ENCODE measurements around the gene TMC2.

The TMC2 gene

DNA sequence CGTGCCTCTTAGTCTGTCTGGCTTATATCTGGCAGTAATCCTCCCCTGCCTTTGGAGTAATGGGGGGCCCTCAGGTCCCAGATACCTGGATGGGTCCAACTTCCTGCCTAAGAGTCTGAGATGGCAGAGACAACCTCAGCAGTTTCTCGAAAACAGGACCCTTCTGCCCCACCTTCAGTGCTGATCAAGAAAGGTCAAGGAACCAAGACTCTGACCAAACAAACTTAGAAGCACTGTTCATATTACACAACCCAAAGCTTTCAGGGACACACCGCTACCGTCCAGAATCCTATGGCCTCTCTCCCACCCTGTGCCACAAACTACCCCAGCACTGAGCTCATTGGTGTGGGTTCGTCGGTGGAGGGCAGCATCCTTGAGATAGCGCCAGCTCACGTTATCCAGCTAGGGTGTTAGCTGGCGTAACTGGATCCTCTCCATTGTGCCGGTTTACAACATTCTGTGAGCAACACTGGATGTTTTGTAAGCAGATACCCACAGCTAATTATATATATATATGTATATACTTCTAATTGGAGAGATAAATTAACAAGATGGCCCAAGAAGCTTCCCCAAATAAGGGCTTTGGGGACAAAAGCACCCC is 7.6 kb upstream of the TMC2 start:
- no peak for DNase-seq (ENCODE audit: low read depth)
- H3K4me3 ChIP-seq (replicated peaks; ENCODE audit: low read depth, low read length) = no peak overlapping the region
- TF ChIP-seq, protein P1, sequence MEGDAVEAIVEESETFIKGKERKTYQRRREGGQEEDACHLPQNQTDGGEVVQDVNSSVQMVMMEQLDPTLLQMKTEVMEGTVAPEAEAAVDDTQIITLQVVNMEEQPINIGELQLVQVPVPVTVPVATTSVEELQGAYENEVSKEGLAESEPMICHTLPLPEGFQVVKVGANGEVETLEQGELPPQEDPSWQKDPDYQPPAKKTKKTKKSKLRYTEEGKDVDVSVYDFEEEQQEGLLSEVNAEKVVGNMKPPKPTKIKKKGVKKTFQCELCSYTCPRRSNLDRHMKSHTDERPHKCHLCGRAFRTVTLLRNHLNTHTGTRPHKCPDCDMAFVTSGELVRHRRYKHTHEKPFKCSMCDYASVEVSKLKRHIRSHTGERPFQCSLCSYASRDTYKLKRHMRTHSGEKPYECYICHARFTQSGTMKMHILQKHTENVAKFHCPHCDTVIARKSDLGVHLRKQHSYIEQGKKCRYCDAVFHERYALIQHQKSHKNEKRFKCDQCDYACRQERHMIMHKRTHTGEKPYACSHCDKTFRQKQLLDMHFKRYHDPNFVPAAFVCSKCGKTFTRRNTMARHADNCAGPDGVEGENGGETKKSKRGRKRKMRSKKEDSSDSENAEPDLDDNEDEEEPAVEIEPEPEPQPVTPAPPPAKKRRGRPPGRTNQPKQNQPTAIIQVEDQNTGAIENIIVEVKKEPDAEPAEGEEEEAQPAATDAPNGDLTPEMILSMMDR (IDR thresholded peaks at IDR 0.05; ENCODE audit: low read length, missing control alignments) = no peak

DNA sequence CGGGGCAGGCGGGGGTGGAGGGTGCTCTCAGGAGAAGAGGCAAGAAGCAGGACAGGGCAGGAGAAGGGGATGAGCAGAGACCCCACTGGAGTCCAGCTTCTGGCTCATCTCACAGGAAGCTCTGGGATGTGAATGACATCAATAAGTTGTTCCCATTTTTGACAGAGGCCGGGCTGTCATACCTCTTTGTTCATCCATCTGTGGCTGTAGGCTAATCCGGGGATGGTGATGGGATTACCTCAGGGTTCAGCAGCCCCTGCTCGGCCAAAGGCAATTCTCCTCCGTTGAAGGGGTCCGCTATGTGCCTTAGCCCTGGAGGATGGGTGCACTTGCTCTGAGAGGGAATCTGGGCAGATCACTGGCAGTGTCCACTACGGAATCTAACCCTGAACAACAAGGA is 3.3 kb upstream of the TMC2 start:
- no peak for DNase-seq (ENCODE audit: low read depth)
- no peak overlapping the region for H3K4me3 ChIP-seq (replicated peaks; ENCODE audit: low read depth, low read length)
- TF ChIP-seq, protein P1 (IDR thresholded peaks at IDR 0.05; ENCODE audit: low read length, missing control alignments) = no peak

DNA sequence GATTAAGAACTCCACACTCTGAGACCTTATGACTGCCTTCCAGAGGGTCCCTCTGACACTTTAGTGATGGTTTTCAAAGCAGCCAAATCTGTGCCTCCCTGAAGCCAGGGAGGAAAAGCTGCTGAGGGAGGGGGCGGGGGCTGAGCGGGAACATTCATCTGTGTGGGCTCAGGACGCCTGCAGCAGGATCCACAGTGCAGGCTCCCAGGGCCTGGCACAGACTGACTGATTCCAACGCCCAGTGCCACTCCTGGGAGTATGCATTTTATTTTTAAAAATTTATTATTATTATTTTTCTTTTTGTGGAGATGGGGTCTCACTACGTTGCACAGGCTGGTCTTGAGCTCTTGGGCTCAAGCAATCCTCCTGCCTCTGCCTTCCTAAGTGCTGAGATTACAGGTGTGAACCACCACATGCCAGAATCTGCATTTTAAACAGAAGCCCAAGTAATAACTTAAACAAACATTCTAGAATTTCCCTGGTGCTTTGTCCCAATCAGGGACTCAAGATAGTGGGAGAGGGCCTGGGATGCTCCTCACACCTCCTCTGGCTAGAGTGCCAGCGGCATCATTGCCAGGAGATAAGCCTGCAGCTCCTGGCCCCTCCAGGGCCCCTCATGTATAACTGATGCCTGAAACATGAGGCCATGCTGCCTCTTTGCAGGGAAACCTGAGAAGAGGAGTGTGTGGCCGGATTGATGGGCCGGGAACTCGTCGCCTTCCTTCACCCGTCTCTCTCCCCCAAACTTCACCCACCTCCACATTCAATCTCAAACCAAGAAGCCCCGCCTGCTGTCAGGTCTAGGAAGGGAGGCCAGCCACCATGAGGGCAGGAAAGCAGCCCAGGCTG is 438 bp upstream of the TMC2 start:
- TF ChIP-seq, protein P1 (IDR thresholded peaks at IDR 0.05; ENCODE audit: low read length, missing control alignments) = no peak
- no peak for DNase-seq (ENCODE audit: low read depth)
- no peak overlapping the region for H3K4me3 ChIP-seq (replicated peaks; ENCODE audit: low read depth, low read length)

DNA sequence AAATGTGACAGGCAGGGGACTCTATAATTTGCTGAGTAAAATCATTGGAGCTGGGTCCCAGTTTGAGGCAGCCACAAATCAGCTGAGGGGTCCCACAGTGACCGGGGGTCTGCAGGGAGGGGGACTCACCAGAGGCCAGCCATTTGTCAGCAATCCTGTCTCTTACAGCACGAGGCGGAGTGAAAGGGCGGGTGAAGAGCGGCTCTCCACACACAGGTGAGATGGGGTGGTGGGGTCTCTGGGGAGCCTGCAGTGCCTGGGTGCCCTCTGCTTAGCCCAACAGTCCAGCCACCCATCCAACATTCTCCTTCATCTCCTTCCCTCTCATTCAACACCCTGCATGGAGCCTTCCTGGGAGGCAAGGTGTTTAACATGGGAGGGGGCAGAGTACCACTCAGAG is 728 bp downstream of the TMC2 start:
- no peak for DNase-seq (ENCODE audit: low read depth)
- no peak overlapping the region for H3K4me3 ChIP-seq (replicated peaks; ENCODE audit: low read depth, low read length)
- TF ChIP-seq, protein P1 (IDR thresholded peaks at IDR 0.05; ENCODE audit: low read length, missing control alignments) = no peak

DNA sequence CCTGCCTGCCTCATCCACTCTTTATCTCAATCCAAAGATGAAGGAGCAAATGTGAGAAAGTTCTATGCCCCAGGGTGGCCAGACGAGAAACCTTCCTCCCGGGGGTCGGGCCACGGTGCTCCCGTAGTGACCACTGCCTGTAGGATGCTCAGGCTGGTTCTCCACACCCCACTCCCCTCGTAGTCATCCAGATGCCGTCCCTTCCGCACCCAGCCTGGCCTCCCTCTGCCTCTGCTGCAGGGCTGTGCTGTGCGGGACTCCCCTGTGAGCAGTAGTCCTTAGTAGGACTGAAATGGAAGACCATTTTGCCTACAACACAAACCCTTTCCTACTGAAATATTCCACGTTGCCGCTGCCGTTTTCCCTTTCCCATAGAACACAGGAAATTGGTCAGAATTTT is 2.0 kb downstream of the TMC2 start:
- H3K4me3 ChIP-seq (replicated peaks; ENCODE audit: low read depth, low read length) = no peak overlapping the region
- DNase-seq (ENCODE audit: low read depth) = no peak
- TF ChIP-seq, protein P1 (IDR thresholded peaks at IDR 0.05; ENCODE audit: low read length, missing control alignments) = no peak

DNA sequence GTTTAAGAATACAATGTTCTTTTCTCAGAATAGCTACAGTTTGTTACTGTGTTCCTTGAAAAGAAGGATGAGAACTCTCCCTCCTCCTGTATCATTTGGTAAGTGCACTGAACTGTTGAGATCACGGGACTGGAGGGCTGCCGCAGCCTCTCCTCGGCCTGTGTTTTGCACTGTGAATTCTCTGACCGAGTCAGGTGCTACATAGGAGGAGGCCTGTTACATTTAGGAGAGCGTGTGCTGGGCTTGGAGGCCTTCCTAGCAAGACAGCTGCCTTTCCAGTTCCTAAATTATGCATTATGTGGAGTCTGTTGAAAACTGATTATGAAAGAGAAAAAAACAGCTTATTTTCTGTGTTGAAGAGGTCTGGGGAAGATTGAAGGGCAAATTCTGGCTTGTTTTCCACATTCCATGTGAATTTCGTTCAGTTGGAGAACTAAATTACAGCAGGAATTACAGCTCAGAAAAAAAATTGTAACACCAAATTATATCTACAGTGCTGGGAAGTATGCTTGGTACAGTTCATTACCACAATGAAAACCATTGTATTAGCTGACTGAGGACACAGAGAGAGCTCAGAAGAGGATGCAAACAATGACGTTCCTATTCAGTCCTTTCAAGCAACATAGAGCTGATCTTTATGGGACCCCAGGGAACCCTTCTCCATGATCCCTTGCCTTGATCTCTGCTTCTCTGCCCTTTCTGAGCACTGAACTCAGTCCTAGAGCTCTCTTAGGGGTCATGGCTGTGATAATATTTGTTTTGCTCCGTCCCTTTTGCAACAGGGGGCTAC is 2.8 kb downstream of the TMC2 start:
- no peak overlapping the region for H3K4me3 ChIP-seq (replicated peaks; ENCODE audit: low read depth, low read length)
- TF ChIP-seq, protein P1 (IDR thresholded peaks at IDR 0.05; ENCODE audit: low read length, missing control alignments) = no peak
- no peak for DNase-seq (ENCODE audit: low read depth)

All from fibroblast of pulmonary artery (primary cell).